ENCODE data around the gene SLC35G4. TPM values are rescaled to one million over a fixed set of nuclear protein-coding genes. Genes with fewer than 3 reads are reported as not detected.
"Not testable (repeated sequence)": the region's sequence is repeated elsewhere in the genome, so short reads cannot be mapped to it uniquely, and the experiment has no call there.

Gene SLC35G4
- polyA plus RNA-seq: not detected
- long read RNA-seq, donor 1: 0 reads
- long read RNA-seq, donor 2: 0 reads
- long read RNA-seq, donor 3: 0 reads
- long read RNA-seq, donor 4: 0 reads
- long read RNA-seq, donor 5: 0 reads
- long read RNA-seq, donor 6: 0 reads
- long read RNA-seq, donor 7, partial matches to known transcripts: 0 of 1 reads
- long read RNA-seq, donor 7, other reads (novel, unspliced or antisense): 0 of 1 reads
- long read RNA-seq, donor 8: 0 reads
- long read RNA-seq, donor 9: 0 reads
- long read RNA-seq, donor 10: 0 reads

DNA sequence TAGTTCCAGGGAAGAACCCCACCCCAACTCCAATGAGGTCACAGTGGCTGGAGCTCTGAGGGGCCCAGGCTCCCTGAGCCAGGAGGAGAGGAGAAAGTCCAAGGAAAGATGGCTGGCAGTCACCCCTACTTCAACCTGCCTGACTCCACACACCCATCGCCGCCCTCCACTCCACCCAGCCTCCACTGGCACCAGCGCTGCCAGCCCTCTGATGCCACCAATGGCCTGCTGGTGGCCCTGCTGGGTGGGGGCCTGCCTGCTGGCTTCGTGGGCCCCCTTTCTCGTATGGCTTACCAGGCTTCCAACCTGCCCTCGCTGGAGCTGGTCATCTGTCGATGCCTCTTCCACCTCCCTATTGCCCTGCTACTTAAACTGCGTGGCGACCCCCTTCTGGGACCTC lies at the start of gene SLC35G4:
Gene SLC35G4, plus strand, starts transcription at position 109 of the 400 bp plus-strand sequence. Its CDS starts 0 bp downstream, at position 109.
- FAIRE-seq: not testable (repeated sequence)

DNA sequence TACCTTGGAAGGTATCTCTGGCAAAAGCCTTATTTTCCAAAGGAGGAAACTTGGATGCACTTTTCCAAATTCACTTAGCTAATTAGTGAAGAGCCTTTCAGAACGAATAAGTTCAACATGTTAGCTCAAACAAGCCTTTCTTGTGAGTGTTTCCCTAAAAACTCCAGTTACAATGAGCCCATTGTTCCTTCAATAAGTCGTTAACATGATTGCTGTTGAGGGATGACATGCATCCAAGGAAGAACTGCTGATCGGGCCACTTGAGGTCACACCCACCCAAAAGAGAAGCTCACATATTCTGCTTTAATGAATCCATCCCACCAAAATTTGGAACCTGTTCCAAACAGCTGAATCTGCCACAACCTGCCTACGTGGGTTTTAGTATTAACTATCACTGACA lies 48.1 kb upstream of the SLC35G4 start:
- DNase-seq (no peak), FAIRE-seq (no peak)
- Histone ChIP-seq H3K4me3 (ENCODE audit: low read depth in 1 of 3, low read length in 3 of 3) (no peak overlapping the region), H3K36me3 (ENCODE audit: control insufficient read depth in 3 of 3, insufficient read depth in 2 of 3, low read depth in 1 of 3, low read length in 3 of 3) (no peaks in the 10 kb centered on the region), H3K27ac (ENCODE audit: low read depth in 1 of 3, low read length in 2 of 3) (no peak overlapping the region), H3K9me3 (ENCODE audit: control insufficient read depth in 2 of 2, insufficient read depth in 1 of 2, low read depth in 1 of 2, low read length in 1 of 2) (no peaks in the 10 kb centered on the region), H3K27me3 (ENCODE audit: control insufficient read depth in 3 of 3, insufficient read depth in 3 of 3, low read length in 3 of 3) (no peaks in the 10 kb centered on the region), H3K4me1 (ENCODE audit: control insufficient read depth in 3 of 3, insufficient read depth in 2 of 3, low read depth in 1 of 3, low read length in 2 of 3) (no peaks in the 10 kb centered on the region)
- 35 to 68% (median 51%) methylated on average over 4 of the region's 4 CpGs for WGBS, 3 donors

More for the DNA sequence above, at the start of gene SLC35G4:
- H3K27me3 ChIP-seq (ENCODE audit: control insufficient read depth in 3 of 3, insufficient read depth in 3 of 3, low read length in 3 of 3); DNase-seq; H3K27ac ChIP-seq (ENCODE audit: low read depth in 1 of 3, low read length in 2 of 3); H3K4me3 ChIP-seq (ENCODE audit: low read depth in 1 of 3, low read length in 3 of 3); H3K36me3 ChIP-seq (ENCODE audit: control insufficient read depth in 3 of 3, insufficient read depth in 2 of 3, low read depth in 1 of 3, low read length in 3 of 3); H3K9me3 ChIP-seq (ENCODE audit: control insufficient read depth in 2 of 2, insufficient read depth in 1 of 2, low read depth in 1 of 2, low read length in 1 of 2); H3K4me1 ChIP-seq (ENCODE audit: control insufficient read depth in 3 of 3, insufficient read depth in 2 of 3, low read depth in 1 of 3, low read length in 2 of 3): not testable (repeated sequence)
- 61 to 67% methylated on average over 6 to 7 of the region's 9 CpGs; no CpG with 5 or more reads in 1 of the 3 donors for WGBS, 3 donors

DNA sequence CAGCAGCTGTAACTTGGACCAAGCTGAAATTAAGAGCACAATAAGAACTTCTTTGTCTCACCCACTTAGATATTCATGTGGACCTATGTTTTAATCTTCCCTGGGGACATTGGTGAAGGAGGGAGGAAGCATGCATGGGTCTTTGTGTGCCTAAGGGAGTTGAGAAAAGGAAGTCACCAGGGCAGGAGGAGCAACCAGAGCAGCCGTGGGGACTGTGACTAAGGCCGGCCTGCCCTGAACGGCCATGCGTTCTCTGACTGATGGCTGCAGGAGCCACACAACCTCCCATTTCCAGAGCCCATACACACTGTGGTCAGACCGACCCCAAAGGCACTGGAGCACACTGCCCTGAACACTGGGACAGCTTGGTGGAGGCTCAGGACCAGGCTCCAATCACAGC lies 43.7 kb upstream of the SLC35G4 start:
- no peak for DNase-seq
- WGBS, 3 donors: 77 to 98% (median 83%) methylated on average over 5 of the region's 5 CpGs
- no peaks in the 10 kb centered on the region for H3K27me3 ChIP-seq (ENCODE audit: control insufficient read depth in 3 of 3, insufficient read depth in 3 of 3, low read length in 3 of 3)
- no peaks in the 10 kb centered on the region for H3K36me3 ChIP-seq (ENCODE audit: control insufficient read depth in 3 of 3, insufficient read depth in 2 of 3, low read depth in 1 of 3, low read length in 3 of 3)
- no peaks in the 10 kb centered on the region for H3K9me3 ChIP-seq (ENCODE audit: control insufficient read depth in 2 of 2, insufficient read depth in 1 of 2, low read depth in 1 of 2, low read length in 1 of 2)
- H3K4me3 ChIP-seq (ENCODE audit: low read depth in 1 of 3, low read length in 3 of 3): no peak overlapping the region
- H3K27ac ChIP-seq (ENCODE audit: low read depth in 1 of 3, low read length in 2 of 3): no peak overlapping the region
- no peak for FAIRE-seq
- no peaks in the 10 kb centered on the region for H3K4me1 ChIP-seq (ENCODE audit: control insufficient read depth in 3 of 3, insufficient read depth in 2 of 3, low read depth in 1 of 3, low read length in 2 of 3)

DNA sequence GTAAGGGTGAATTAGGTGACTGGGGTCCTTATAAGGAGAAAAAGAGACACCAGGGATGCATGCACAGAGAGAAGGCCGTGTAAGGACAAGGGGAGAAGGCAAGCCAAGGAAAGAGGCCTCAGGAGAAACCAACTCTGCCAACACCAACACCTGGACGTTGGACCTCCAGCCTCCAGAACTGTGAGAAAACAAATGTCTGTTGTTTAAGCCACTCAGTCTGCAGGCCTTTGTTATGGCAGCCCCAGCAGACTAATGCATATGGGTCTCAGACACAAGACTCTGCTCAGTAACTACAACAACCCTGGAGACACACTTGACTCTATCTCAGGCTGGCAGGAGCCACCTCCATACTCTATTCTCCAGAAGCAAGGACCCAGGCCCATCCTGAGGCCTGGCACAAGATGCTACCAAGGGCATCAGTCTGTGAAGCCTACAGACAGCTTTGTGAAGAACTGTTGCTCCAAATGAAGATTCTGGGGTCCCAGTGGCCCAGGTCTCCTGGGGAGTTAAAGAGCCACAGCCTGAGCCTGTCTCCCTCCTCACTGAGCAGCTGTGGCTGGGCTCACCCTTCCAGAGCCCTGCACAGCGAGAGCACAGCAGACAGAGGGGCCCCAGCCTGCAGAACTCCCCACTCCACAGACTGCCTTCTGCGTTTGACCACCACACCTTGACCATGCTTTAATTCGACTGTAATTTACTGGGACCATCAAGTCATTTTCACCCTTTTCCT lies 43.0 kb upstream of the SLC35G4 start:
- FAIRE-seq: no peak
- H3K36me3 ChIP-seq (ENCODE audit: control insufficient read depth in 3 of 3, insufficient read depth in 2 of 3, low read depth in 1 of 3, low read length in 3 of 3): no peaks in the 10 kb centered on the region
- H3K9me3 ChIP-seq (ENCODE audit: control insufficient read depth in 2 of 2, insufficient read depth in 1 of 2, low read depth in 1 of 2, low read length in 1 of 2): no peaks in the 10 kb centered on the region
- no peaks in the 10 kb centered on the region for H3K4me1 ChIP-seq (ENCODE audit: control insufficient read depth in 3 of 3, insufficient read depth in 2 of 3, low read depth in 1 of 3, low read length in 2 of 3)
- WGBS, 3 donors: 62 to 73% (median 64%) methylated on average over 5 of the region's 5 CpGs
- H3K27ac ChIP-seq (ENCODE audit: low read depth in 1 of 3, low read length in 2 of 3): no peak overlapping the region
- DNase-seq: no peak
- no peaks in the 10 kb centered on the region for H3K27me3 ChIP-seq (ENCODE audit: control insufficient read depth in 3 of 3, insufficient read depth in 3 of 3, low read length in 3 of 3)
- H3K4me3 ChIP-seq (ENCODE audit: low read depth in 1 of 3, low read length in 3 of 3): no peak overlapping the region

DNA sequence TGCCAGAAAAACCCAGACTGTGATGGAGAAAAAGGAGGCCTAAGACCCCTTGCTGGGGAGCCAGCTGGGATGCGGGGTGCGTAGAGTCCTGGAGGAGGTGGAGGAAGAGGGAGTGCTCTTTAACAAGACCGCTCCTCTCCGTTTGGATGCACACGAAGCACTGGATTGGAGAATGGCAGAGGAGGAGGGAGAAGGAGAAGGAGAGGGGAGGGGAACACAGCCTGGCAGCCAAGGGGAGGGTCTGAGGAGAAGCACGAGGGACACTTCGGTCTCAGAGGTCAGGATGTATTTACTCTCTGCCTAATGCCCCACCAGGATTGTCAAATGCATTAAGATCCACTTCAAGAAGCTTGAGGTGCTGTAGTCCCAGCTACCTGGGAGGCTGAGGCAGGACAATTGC lies 42.0 kb upstream of the SLC35G4 start:
- Histone ChIP-seq H3K4me1 (ENCODE audit: control insufficient read depth in 3 of 3, insufficient read depth in 2 of 3, low read depth in 1 of 3, low read length in 2 of 3) (no peaks in the 10 kb centered on the region), H3K9me3 (ENCODE audit: control insufficient read depth in 2 of 2, insufficient read depth in 1 of 2, low read depth in 1 of 2, low read length in 1 of 2) (no peaks in the 10 kb centered on the region), H3K4me3 (ENCODE audit: low read depth in 1 of 3, low read length in 3 of 3) (no peak overlapping the region), H3K27me3 (ENCODE audit: control insufficient read depth in 3 of 3, insufficient read depth in 3 of 3, low read length in 3 of 3) (no peaks in the 10 kb centered on the region), H3K36me3 (ENCODE audit: control insufficient read depth in 3 of 3, insufficient read depth in 2 of 3, low read depth in 1 of 3, low read length in 3 of 3) (no peaks in the 10 kb centered on the region), H3K27ac (ENCODE audit: low read depth in 1 of 3, low read length in 2 of 3) (no peak overlapping the region)
- no peak for FAIRE-seq
- WGBS, 3 donors: 52 to 71% (median 62%) methylated on average over 7 of the region's 7 CpGs
- DNase-seq: no peak

DNA sequence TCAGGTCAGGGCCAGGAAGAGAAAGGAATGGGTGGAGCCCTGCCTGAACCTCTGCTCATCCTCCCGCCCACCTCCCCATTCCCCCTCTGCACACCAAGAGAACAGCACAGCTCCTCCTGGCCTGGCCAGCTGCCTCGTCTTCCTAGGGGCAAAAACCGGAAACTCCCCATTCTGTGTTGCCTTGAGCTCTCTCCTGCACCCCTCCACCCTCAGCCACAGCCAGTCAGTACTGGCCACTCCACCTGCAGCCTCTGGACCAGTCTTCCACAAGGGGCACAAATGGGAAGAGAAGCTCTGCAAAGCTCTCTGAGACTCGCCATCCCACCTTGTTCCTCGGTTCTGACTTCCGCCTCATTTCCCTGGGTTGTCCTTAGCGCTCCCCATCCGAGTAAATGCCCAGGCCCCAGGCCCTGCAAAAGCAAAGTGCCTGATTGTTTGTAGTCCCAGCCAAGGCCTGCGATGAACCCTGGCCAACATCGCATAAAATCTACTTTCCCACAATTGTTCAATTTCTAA lies 39.3 kb upstream of the SLC35G4 start:
- WGBS, 3 donors: 78 to 81% (median 80%) methylated on average over 10 of the region's 10 CpGs
- H3K4me1 ChIP-seq (ENCODE audit: control insufficient read depth in 3 of 3, insufficient read depth in 2 of 3, low read depth in 1 of 3, low read length in 2 of 3): no peaks in the 10 kb centered on the region
- no peak overlapping the region for H3K27ac ChIP-seq (ENCODE audit: low read depth in 1 of 3, low read length in 2 of 3)
- no peak for DNase-seq
- no peaks in the 10 kb centered on the region for H3K36me3 ChIP-seq (ENCODE audit: control insufficient read depth in 3 of 3, insufficient read depth in 2 of 3, low read depth in 1 of 3, low read length in 3 of 3)
- no peak overlapping the region for H3K4me3 ChIP-seq (ENCODE audit: low read depth in 1 of 3, low read length in 3 of 3)
- no peaks in the 10 kb centered on the region for H3K27me3 ChIP-seq (ENCODE audit: control insufficient read depth in 3 of 3, insufficient read depth in 3 of 3, low read length in 3 of 3)
- no peak for FAIRE-seq
- no peaks in the 10 kb centered on the region for H3K9me3 ChIP-seq (ENCODE audit: control insufficient read depth in 2 of 2, insufficient read depth in 1 of 2, low read depth in 1 of 2, low read length in 1 of 2)

DNA sequence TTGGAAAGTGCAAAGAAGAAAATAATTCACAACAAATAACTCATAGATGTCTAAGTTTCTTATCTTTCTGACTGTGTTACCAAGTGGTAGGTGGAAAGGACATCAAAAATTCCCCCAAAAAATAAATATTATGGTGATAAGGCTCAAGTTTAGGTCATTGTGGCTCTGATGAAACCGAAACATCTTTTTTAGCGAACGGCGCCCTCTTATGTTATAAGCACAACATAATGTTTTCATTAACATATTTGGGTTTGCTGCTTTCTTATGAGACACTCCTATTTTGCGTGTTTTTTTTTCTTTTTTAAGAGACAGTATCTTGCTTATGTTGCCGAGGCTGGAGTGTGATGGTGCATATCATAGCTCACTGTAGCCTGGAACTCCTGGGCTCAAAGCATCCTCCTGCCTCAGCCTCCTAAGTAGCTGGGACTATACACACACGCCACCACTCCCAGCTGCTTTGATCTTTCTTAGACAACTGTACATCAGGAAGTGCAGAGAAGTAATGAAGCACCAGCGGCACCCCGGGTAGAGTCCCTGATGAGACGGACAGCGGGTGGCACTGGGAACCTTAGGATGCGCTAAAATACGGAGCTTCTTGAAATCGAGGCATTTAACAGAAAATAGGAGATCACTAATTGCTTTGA lies 38.5 kb upstream of the SLC35G4 start:
- Histone ChIP-seq H3K27ac (ENCODE audit: low read depth in 1 of 3, low read length in 2 of 3) (no peak overlapping the region), H3K36me3 (ENCODE audit: control insufficient read depth in 3 of 3, insufficient read depth in 2 of 3, low read depth in 1 of 3, low read length in 3 of 3) (no peaks in the 10 kb centered on the region), H3K27me3 (ENCODE audit: control insufficient read depth in 3 of 3, insufficient read depth in 3 of 3, low read length in 3 of 3) (no peaks in the 10 kb centered on the region), H3K4me1 (ENCODE audit: control insufficient read depth in 3 of 3, insufficient read depth in 2 of 3, low read depth in 1 of 3, low read length in 2 of 3) (no peaks in the 10 kb centered on the region), H3K4me3 (ENCODE audit: low read depth in 1 of 3, low read length in 3 of 3) (no peak overlapping the region), H3K9me3 (ENCODE audit: control insufficient read depth in 2 of 2, insufficient read depth in 1 of 2, low read depth in 1 of 2, low read length in 1 of 2) (no peaks in the 10 kb centered on the region)
- FAIRE-seq (no peak), DNase-seq (no peak)
- 82 to 83% (median 82%) methylated on average over 14 of the region's 14 CpGs for WGBS, 3 donors

DNA sequence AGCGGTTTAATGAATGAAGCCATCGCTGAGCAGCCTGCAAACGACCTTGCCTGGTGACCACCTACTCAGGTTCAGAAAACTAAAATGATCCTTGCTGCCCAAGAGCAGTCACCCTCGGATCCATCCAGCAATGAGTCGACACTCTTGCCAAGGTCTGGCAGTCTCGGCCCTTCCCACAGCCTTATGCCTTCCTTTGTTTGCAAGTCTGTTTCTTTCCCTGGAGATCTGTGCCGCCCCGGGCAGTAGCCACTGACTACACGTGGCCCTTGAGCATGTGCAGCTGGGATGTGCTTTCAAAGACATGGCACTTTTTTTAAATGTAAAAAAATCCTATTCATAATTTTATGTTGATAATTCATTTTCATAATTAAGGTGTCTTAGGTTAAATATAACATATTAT lies 37.2 kb upstream of the SLC35G4 start:
- no peaks in the 10 kb centered on the region for H3K36me3 ChIP-seq (ENCODE audit: control insufficient read depth in 3 of 3, insufficient read depth in 2 of 3, low read depth in 1 of 3, low read length in 3 of 3)
- WGBS, 3 donors: 76 to 80% (median 80%) methylated on average over 9 of the region's 9 CpGs
- no peak for DNase-seq
- H3K9me3 ChIP-seq (ENCODE audit: control insufficient read depth in 2 of 2, insufficient read depth in 1 of 2, low read depth in 1 of 2, low read length in 1 of 2): no peaks in the 10 kb centered on the region
- H3K27ac ChIP-seq (ENCODE audit: low read depth in 1 of 3, low read length in 2 of 3): no peak overlapping the region
- no peaks in the 10 kb centered on the region for H3K27me3 ChIP-seq (ENCODE audit: control insufficient read depth in 3 of 3, insufficient read depth in 3 of 3, low read length in 3 of 3)
- no peaks in the 10 kb centered on the region for H3K4me1 ChIP-seq (ENCODE audit: control insufficient read depth in 3 of 3, insufficient read depth in 2 of 3, low read depth in 1 of 3, low read length in 2 of 3)
- H3K4me3 ChIP-seq (ENCODE audit: low read depth in 1 of 3, low read length in 3 of 3): no peak overlapping the region
- FAIRE-seq: no peak

All from small intestine (tissue), 16 donors.